HepG2 (cell line): ENCODE measurements around the gene KIAA1755. TPM values are rescaled to one million over a fixed set of nuclear protein-coding genes. Genes with fewer than 3 reads are reported as not detected.

ENCODE experiments used
- ATAC-seq: fragments of 200-7000 bp; cut with Tn5 transposase; 3 replicates; pipeline ENCODE4 v1.9.1; 2020; ENCODE audit warnings: mild to moderate bottlenecking, moderate library complexity
- BruUV-seq: library from RNA; stranded (reverse); fragments of 400-500 nt; replicated peaks from 2 replicates; lab custom pipeline; 2021; lab: Mats Ljungman, UMichigan
- CTCF ChIA-PET: fragments of 300-600 bp; formaldehyde crosslinking; extraction: SDS; loops from one replicate; lab custom pipeline; 2021; ENCODE audit warnings: low total read pairs, inconsistent platforms, low intra/inter-chr PET ratio; lab: Yijun Ruan, JAX
- POLR2A ChIA-PET: fragments of 350-600 bp; sonication (Branson Sonifier 250); formaldehyde crosslinking; loops from one replicate; lab custom pipeline; 2020; ENCODE audit warnings: antibody characterized with exemption, inconsistent platforms; lab: Yijun Ruan, JAX
- DNase-seq: peaks from one replicate; pipeline ENCODE4 v3.0.0-alpha.2; 2015; ENCODE audit warnings: low spot score
- FAIRE-seq: peaks from 3 replicates; lab custom pipeline; 2011; peaks lifted over from hg19 to GRCh38; lab: Jason Lieb, UNC
- H2AFZ ChIP-seq: one replicate; pipeline ENCODE4 v1.6.1; 2011; ENCODE audit warnings: low read length, inconsistent platforms
- H3K27ac ChIP-seq: fragments of 300-600 bp; 3 replicates; pipeline ENCODE4 v1.8.0; 2011; ENCODE audit warnings: mixed run types, mild to moderate bottlenecking, mixed read lengths, low read length, inconsistent platforms; ENCODE audit not compliant: insufficient read depth; ENCODE audit errors: extremely low read length
- H3K27me3 ChIP-seq, 2 experiments: fragments of 200-600 bp in 1 of 2; 2 replicates in 1 of 2; 3 replicates in 1 of 2; pipeline versions ENCODE4 v1.6.0 to v1.8.0; 2011; ENCODE audit warnings: low read length in 2 of 2, mild to moderate bottlenecking in 2 of 2, moderate library complexity in 2 of 2, inconsistent platforms in 1 of 2; ENCODE audit not compliant: insufficient read depth in 2 of 2, control insufficient read depth in 1 of 2
- H3K36me3 ChIP-seq, 2 experiments: fragments of 200-600 bp in 1 of 2; replicated peaks in 1 of 2; 2 replicates in 1 of 2; 3 replicates in 1 of 2; pipeline versions ENCODE4 v1.5.1 to v1.8.0; 2011; ENCODE audit warnings: low read length in 2 of 2, inconsistent platforms in 1 of 2; ENCODE audit not compliant: insufficient read depth in 2 of 2, control insufficient read depth in 1 of 2
- H3K4me1 ChIP-seq: 2 replicates; pipeline ENCODE4 v1.5.1; 2012; ENCODE audit warnings: low read length, inconsistent platforms; ENCODE audit not compliant: insufficient read depth
- H3K4me2 ChIP-seq: 2 replicates; pipeline ENCODE4 v1.6.0; 2011; ENCODE audit warnings: low read depth, low read length, inconsistent platforms
- H3K4me3 ChIP-seq, 3 experiments: fragments of 200-600 bp in 1 of 3; sonication (generic), shearing (Covaris generic) in 1 of 3; replicated peaks in 1 of 3; 2 replicates each; pipeline ENCODE4 v1.5.1; 2011 to 2016; ENCODE audit warnings: low read length in 3 of 3, inconsistent platforms in 2 of 3, low read depth in 2 of 3, mild to moderate bottlenecking in 2 of 3, control low read depth in 1 of 3, mixed read lengths in 1 of 3; ENCODE audit not compliant: insufficient read depth in 1 of 3
- H3K79me2 ChIP-seq: one replicate; pipeline ENCODE4 v1.6.1; 2011; ENCODE audit warnings: low read length, inconsistent platforms; ENCODE audit not compliant: insufficient read depth
- H3K9ac ChIP-seq: 2 replicates; pipeline ENCODE4 v1.6.0; 2011; ENCODE audit warnings: mild to moderate bottlenecking, low read depth, low read length, inconsistent platforms; ENCODE audit not compliant: insufficient read depth
- H3K9me3 ChIP-seq: 2 replicates; pipeline ENCODE4 v1.5.1; 2012; ENCODE audit warnings: mild to moderate bottlenecking, low read length
- H4K20me1 ChIP-seq: 2 replicates; pipeline ENCODE4 v1.6.0; 2011; ENCODE audit warnings: inconsistent platforms, mild to moderate bottlenecking, low read length, moderate library complexity; ENCODE audit not compliant: insufficient read depth
- BCL6 ChIP-seq: IDR thresholded peaks from 2 replicates; pipeline ENCODE4 v1.6.1; 2016; ENCODE audit warnings: missing genetic modification reagents, missing compliant biosample characterization
- BRCA1 ChIP-seq: sonication (generic); formaldehyde crosslinking; IDR thresholded peaks from 2 replicates; pipeline ENCODE4 v1.4.0; 2020; ENCODE audit warnings: missing genetic modification reagents
- HOXA5 ChIP-seq: sonication (generic); formaldehyde crosslinking; IDR thresholded peaks from 2 replicates; pipeline ENCODE4 v1.4.0; 2020; ENCODE audit warnings: missing genetic modification reagents
- IRF1 ChIP-seq: sonication (generic); formaldehyde crosslinking; IDR thresholded peaks from 2 replicates; pipeline ENCODE4 v1.4.0; 2020; ENCODE audit warnings: low read depth, mild to moderate bottlenecking, missing genetic modification reagents
- KDM1A ChIP-seq: IDR thresholded peaks from 2 replicates; pipeline ENCODE4 v1.6.1; 2016; ENCODE audit warnings: missing compliant biosample characterization
- KIAA2018 ChIP-seq: sonication (generic); formaldehyde crosslinking; IDR thresholded peaks from 2 replicates; pipeline ENCODE4 v1.5.0; 2020; ENCODE audit warnings: mild to moderate bottlenecking, missing genetic modification reagents, borderline replicate concordance
- POGK ChIP-seq: sonication (generic); formaldehyde crosslinking; conservative IDR thresholded peaks from 2 replicates; pipeline ENCODE4 v1.8.0; 2022; ENCODE audit warnings: mild to moderate bottlenecking, moderate library complexity, missing genetic modification reagents
- SNRNP70 ChIP-seq: fragments of 200-400 bp; formaldehyde crosslinking; IDR thresholded peaks from 2 replicates; pipeline ENCODE4 v1.6.1; 2017; ENCODE audit warnings: mild to moderate bottlenecking, low read depth, low read length, moderate library complexity
- SP2 ChIP-seq: sonication (generic); formaldehyde crosslinking; IDR thresholded peaks from 2 replicates; pipeline ENCODE4 v1.5.1; 2020; ENCODE audit warnings: mild to moderate bottlenecking, missing genetic modification reagents
- ZNF382 ChIP-seq: sonication (generic); formaldehyde crosslinking; IDR thresholded peaks from 2 replicates; pipeline ENCODE4 v1.5.0; 2020; ENCODE audit warnings: missing genetic modification reagents, mild to moderate bottlenecking, borderline replicate concordance
- ZNF784 ChIP-seq: sonication (generic); formaldehyde crosslinking; IDR thresholded peaks from 2 replicates; pipeline ENCODE4 v1.5.1; 2020; ENCODE audit warnings: missing genetic modification reagents, mild to moderate bottlenecking, borderline replicate concordance
- WGBS: methylation state at CpG from one replicate; pipeline ENCODE4 v1.1.6; 2017; ENCODE audit warnings: low lambda C conversion rate; 5-methylcytosine and 5-hydroxymethylcytosine counted together
- in situ Hi-C: cut with HindIII; loops from 2 replicates; pipeline ENCODE4 v1.10.0; 2017; ENCODE audit warnings: low pct_unique_long_range_greater_than_20kb; ENCODE audit not compliant: extremely low pct_ligation_motif_present
- intact Hi-C: fragments of 100-400 bp; cut with micrococcal nuclease; formaldehyde crosslinking; loops from one replicate; pipeline ENCODE4 v1.10.0; 2022; ENCODE audit not compliant: unreplicated experiment
- polyA plus RNA-seq, 8 experiments: library from polyadenylated mRNA; depleted of rRNA in 3 of 8; stranded (reverse) in 7 of 8; unstranded in 1 of 8; fragments of >200 nt; fragmentation: Illumina TruSeq in 4 of 8; extraction: Trizol in 4 of 8; gene quantifications; 2 replicates each; pipeline versions ENCODE4 v1.2.1 to v1.2.3, GENCODE V29; 2011 to 2016; ENCODE audit warnings: low read depth in 4 of 8, missing spikeins in 1 of 8, mixed read lengths in 1 of 8; ENCODE audit not compliant: insufficient read depth in 1 of 8
- total RNA-seq, 5 experiments: library from RNA; depleted of rRNA; stranded (reverse); fragments of >200 nt; fragmentation: Illumina TruSeq; extraction: Trizol; gene quantifications; 2 replicates each; pipeline ENCODE4 v1.2.3, GENCODE V29; 2016; ENCODE audit warnings: low read depth in 1 of 5

The KIAA1755 gene
- total and polyA plus RNA-seq, 2 of the 13 experiments (the other 11 are each of a cell fraction or from before 2014, with no cell fraction given): 0.04 TPM; not detected in 1

GRCh38 chr20:38209736-38210405 is 50.7 kb downstream of the KIAA1755 start:
- ChIA-PET CTCF (no interaction called here), POLR2A (no interaction called here)
- Histone ChIP-seq H3K27me3 (peaks cover 4 to 29% of the 10 kb centered on the region in 2 experiments; a peak in 3 of 5 replicates), H3K4me1 (no peaks in the 10 kb centered on the region), H3K9me3 (no peaks in the 10 kb centered on the region), H3K36me3 (no peaks in the 10 kb centered on the region), H3K9ac (no peak overlapping the region), H3K4me2 (no peak overlapping the region), H3K79me2 (no peaks in the 10 kb centered on the region), H3K4me3 (no peak overlapping the region), H2AFZ (no peak overlapping the region), H4K20me1 (no peaks in the 10 kb centered on the region), H3K27ac (no peak overlapping the region)
- no peak for ATAC-seq
- intact Hi-C loops: no loop called here
- DNase-seq: no peak
- in situ Hi-C loops: loop anchor here (25.0 kb wide), 1 partner anchor 648 kb away; no protein-coding TSS in a partner anchor
- FAIRE-seq: no peak
- BruUV-seq: no TSS peak
- WGBS: 26% methylated on average over 3 of the region's 3 CpGs
- TF ChIP-seq KIAA2018 (CRISPR knock-in tag): no peak
- TF ChIP-seq HOXA5: no peak
- TF ChIP-seq BCL6 (CRISPR knock-in tag): no peak
- no peak for TF ChIP-seq ZNF382
- TF ChIP-seq SP2 (CRISPR knock-in tag): no peak
- no peak for TF ChIP-seq POGK (CRISPR knock-in tag)
- no peak for TF ChIP-seq SNRNP70
- no peak for TF ChIP-seq IRF1 (CRISPR knock-in tag)
- no peak for TF ChIP-seq ZNF784
- TF ChIP-seq KDM1A (CRISPR knock-in tag): no peak
- TF ChIP-seq BRCA1 (CRISPR knock-in tag): no peak
